ENCODE data around the gene GATA2.

The GATA2 gene

DNA sequence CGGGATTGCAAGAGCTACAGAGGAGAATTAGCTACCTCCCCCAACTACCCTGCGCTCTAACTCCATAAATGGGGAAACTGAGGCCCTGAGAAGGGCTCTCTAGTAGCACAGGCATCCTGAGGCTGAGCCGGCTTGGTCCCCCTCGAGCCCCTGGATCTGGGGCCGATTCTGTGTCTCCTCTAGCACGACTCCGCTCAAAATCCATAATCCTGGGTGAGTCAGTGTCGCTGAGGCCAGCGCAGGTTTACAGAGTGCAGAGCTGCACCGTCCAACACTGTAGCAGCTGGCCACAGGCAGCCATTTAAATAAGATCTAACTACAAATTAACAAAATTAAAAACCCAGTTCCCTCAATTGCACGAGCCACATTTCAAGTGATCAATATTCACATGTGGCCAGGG lies 10.8 kb downstream of the GATA2 start:
- DNase-seq (ENCODE audit: extremely low read depth, low read depth) = no peak
- TF ChIP-seq, protein P1, sequence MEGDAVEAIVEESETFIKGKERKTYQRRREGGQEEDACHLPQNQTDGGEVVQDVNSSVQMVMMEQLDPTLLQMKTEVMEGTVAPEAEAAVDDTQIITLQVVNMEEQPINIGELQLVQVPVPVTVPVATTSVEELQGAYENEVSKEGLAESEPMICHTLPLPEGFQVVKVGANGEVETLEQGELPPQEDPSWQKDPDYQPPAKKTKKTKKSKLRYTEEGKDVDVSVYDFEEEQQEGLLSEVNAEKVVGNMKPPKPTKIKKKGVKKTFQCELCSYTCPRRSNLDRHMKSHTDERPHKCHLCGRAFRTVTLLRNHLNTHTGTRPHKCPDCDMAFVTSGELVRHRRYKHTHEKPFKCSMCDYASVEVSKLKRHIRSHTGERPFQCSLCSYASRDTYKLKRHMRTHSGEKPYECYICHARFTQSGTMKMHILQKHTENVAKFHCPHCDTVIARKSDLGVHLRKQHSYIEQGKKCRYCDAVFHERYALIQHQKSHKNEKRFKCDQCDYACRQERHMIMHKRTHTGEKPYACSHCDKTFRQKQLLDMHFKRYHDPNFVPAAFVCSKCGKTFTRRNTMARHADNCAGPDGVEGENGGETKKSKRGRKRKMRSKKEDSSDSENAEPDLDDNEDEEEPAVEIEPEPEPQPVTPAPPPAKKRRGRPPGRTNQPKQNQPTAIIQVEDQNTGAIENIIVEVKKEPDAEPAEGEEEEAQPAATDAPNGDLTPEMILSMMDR (IDR thresholded peaks at IDR 0.05; ENCODE audit: low read depth, low read length, missing control alignments) = no peak
- no peak overlapping the region for H3K4me3 ChIP-seq (replicated peaks; ENCODE audit: low read depth, low read length)

DNA sequence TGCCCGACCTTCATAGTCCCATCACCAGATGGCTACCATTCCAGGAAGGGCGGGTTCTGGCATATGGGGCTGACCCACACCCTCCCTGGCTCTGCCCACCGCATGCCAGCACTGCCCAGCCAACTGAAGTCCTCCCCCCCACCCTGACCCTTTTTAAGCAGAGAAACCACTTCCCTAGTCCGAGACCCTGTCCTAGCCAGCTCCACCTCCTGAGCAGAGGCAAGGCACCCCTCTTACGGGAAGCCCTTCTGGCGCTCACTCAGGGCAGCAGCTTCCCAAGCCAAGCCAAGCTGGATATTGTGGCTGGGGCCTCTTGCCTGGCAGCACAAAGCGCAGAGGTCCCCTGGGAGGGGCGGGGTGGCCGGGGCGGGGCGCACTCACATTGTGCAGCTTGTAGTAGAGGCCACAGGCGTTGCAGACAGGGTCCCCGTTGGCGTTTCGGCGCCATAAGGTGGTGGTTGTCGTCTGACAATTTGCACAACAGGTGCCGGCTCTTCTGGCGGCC lies 11.5 kb downstream of the GATA2 start:
- DNase-seq (ENCODE audit: extremely low read depth, low read depth) = no peak
- no peak overlapping the region for H3K4me3 ChIP-seq (replicated peaks; ENCODE audit: low read depth, low read length)
- TF ChIP-seq, protein P1 (IDR thresholded peaks at IDR 0.05; ENCODE audit: low read depth, low read length, missing control alignments) = no peak

DNA sequence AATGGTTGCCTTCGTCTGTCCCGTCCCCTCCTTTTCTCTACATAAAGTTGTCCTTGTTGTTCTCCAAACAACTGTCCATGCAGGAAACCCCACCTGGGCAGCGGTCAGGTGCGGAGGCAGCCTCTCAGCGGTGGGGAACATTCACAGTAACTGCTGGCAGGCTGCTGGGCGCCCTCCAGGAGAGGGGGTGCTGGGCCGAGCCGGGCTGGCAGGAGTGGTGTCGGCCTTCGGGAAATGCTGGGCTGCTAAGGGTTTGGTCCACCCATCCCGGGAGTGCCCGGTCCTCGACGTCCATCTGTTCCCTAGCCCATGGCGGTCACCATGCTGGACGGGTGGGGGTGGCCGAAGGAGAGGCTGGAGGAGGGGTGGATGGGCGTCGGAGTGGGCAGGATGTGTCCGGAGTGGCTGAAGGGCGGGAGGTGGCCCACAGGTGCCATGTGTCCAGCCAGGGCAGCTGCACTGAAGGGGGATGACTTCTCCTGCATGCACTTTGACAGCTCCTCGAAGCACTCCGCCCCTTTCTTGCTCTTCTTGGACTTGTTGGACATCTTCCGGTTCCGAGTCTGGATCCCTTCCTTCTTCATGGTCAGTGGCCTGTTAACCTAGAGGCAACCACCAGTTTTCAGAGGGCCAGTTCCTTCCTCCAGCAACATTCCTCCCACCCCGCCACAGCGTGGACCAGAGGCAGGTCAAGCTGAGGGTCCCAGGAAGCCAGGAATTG lies 12.1 kb downstream of the GATA2 start:
- TF ChIP-seq, protein P1 (IDR thresholded peaks at IDR 0.05; ENCODE audit: low read depth, low read length, missing control alignments) = no peak
- DNase-seq (ENCODE audit: extremely low read depth, low read depth) = no peak
- no peak overlapping the region for H3K4me3 ChIP-seq (replicated peaks; ENCODE audit: low read depth, low read length)

DNA sequence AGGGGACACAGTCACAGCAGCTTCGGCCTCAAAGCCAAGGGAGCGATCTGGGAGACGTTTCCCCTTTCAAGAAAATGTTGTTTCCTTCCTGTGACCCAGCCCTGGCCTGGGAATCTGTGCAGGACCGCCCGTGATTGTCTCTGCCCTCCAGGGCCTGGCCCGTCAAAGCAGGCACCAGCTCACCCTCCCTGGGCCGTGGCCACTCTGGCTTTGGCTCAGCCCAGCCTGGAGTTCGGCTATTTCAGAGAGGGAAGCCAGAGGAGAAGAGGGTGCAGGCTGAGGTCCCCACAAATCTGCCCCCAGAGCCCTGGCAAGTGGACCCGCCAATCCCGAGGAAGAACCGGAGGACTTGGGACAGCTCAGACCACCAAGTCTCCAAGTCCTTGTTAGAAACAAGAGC lies 12.7 kb downstream of the GATA2 start:
- no peak overlapping the region for H3K4me3 ChIP-seq (replicated peaks; ENCODE audit: low read depth, low read length)
- TF ChIP-seq, protein P1 (IDR thresholded peaks at IDR 0.05; ENCODE audit: low read depth, low read length, missing control alignments) = no peak
- DNase-seq (ENCODE audit: extremely low read depth, low read depth) = no peak

DNA sequence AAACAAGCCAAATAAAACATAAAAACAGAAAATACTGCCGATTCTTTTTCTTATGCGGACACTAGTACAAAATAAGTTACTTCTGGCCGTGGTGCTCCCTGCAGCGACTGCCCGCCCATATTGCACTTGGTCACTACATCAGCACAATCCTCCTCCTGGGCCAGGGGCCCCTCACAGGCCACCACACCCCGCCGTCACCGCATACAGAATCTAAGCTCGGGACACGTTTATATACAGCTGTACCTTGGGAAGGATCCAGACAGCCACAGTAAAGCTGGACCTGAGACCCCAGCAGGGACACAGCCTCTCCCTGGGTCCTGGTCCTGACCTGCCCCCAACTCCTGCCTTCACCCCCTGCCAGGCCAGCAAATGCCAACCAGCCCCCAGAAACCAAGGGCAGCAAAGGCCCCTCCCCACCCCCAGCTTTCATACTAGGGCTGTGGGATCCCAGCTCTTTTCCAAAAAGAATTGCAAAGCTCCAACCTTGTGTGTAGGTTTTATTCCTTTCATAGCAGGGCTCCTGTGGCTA lies 13.4 kb downstream of the GATA2 start:
- TF ChIP-seq, protein P1 (IDR thresholded peaks at IDR 0.05; ENCODE audit: low read depth, low read length, missing control alignments) = no peak
- no peak overlapping the region for H3K4me3 ChIP-seq (replicated peaks; ENCODE audit: low read depth, low read length)
- no peak for DNase-seq (ENCODE audit: extremely low read depth, low read depth)

DNA sequence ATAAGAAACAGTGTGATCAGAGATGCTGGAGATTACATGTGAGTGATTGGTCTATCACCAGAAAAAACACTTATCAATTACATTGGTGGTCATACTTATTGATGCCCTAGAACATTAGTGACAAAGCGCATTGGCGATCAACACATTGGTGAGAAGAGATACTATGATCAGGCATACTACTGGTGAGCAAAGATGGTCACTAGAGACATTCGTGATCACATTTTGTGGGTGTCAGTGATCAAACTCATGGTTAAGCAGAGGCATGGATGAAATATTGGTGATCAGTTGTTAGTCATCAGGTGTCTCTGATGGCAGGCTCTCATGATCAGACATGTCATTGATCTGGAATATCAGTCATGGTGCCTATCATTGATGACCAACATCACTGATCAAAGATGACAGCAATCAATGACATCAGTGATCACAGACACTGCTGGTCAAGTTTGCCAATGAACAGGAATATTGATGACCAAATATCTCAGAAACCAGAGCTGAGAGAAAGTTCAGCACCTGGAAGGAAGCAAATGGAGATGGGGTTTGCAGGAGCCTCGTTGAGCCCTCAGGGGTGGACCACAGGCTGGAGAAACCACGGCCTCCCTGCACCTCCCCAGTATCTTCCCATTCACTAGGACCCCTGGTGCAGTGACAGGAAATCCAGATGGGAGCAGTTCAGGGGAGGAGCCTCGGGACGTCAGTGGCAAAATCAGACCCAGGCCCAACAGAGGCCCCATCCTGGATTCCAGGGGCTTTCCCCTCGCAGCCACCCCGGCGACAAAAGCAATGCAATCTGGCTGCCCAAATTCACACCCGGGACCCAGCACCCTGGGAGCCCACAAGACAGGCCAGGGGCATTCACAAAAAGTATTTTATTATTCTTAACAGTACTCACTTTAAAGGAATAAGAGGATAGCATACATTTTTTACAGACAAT lies 14.2 kb downstream of the GATA2 start:
- no peak for DNase-seq (ENCODE audit: extremely low read depth, low read depth)
- no peak overlapping the region for H3K4me3 ChIP-seq (replicated peaks; ENCODE audit: low read depth, low read length)
- TF ChIP-seq, protein P1 (IDR thresholded peaks at IDR 0.05; ENCODE audit: low read depth, low read length, missing control alignments) = no peak

Data from HFF-Myc (cell line).